Hematopoietic multipotent progenitor cell (in vitro differentiated cells): ENCODE data around the gene WDR13. TPM values are rescaled to one million over a fixed set of nuclear protein-coding genes. Genes with fewer than 3 reads are reported as not detected.

ENCODE experiments used
- DNase-seq, 3 donors: peaks; one replicate each; pipeline ENCODE4 v3.0.0-alpha.2; 2011 to 2015; ENCODE audit warnings: low read depth in 2 of 3, low spot score in 2 of 3
- total RNA-seq: library from RNA; depleted of rRNA; stranded (reverse); fragments of >200 nt; gene quantifications from one replicate; pipeline ENCODE4 v1.2.3, GENCODE V29; 2012

WDR13 gene
- total RNA-seq, 1 donor: 235 TPM

DNA sequence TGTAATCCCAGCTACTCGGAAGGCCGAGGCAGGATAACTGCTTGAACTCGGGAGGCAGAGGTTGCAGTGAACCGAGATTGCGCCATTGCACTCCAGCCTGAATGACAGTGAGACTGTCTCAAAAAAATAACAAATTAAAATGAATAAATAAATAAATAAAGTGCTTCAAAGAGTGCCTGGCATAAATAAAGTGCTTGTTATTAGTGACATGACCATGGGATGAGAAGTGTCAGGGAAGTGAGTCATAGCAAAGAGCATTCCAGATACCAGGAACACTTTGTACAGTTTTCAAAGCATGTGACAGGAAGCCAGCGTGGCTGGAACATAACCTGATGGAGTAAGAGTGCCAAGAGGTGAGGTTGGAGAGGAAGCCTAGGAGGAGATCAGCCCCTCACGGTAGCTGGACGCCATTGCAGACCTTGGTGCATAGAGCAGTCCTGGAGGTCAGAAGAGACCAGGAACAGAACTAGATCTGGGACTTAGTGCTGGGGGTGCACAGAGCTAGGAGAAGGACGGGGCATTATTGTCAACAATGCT, 6.0 kb upstream of the WDR13 start:
- DNase-seq: no peak

DNA sequence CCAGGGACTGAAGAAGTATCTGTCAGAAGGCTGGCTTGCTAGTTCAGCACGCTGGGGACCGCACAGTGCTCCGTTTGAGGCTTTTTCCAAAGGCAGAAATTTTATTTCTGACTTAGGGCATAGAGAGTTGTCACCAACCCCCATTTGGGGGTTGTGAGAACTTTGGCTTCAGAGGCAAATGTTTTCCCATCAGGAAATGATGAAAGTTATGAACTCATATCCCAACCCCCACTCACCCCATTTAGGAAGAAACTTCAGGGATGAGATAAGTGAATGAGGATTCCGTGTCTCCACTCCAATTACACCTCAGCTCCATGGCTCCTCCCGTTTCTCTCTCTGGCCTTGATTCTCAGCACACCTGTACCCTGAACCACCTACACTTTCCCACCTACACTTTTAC, 4.3 kb upstream of the WDR13 start:
- no peak for DNase-seq

DNA sequence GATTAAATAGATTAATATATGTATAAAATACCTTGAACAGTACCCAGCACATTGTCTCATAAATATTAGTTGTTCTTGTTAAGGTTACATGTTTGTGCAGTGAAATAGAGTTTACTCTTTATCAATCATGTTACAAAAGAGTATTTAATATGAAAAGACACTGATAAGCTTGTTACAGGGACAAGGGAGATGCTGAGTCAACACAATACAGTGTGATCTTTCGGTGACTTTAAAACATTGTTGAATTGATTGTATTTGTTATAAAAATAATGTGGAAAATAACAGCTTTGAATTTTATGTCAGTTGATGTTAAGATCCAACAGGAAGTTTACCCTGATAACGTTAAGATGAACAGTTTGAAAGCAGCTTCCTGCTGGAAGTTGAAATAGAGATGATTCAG, 1.4 kb upstream of the WDR13 start:
- no peak for DNase-seq

DNA sequence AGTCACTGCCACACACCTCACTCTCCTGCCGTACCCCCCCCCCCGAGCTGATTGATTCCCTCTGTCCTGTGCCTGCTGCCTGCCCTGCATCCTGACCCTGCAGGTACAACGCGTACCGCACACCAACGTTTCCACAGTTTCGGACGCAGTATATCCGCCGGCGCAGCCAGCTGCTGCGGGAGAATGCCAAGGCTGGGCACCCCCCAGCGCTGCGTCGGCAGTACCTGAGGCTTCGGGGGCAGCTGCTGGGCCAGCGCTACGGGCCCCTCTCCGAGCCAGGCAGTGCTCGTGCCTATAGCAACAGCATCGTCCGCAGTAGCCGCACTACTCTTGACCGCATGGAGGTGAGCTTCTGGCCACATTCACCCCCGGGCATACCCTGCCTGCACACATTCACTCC, 1.3 kb downstream of the WDR13 start:
- no peak for DNase-seq

DNA sequence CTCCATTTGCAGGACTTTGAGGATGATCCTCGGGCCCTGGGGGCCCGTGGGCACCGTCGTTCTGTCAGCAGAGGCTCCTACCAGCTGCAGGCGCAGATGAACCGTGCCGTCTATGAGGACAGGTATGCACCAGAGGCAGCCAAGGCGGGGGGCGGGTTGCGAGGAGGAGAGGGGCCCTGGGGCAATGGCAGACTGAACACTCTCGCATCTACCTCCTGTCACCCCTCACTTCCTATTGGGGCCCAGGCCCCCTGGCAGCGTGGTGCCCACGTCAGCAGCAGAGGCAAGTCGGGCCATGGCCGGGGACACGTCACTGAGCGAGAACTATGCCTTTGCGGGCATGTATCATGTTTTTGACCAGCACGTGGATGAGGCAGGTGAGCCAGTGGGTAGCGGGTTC, 2.0 kb downstream of the WDR13 start:
- DNase-seq: no peak

DNA sequence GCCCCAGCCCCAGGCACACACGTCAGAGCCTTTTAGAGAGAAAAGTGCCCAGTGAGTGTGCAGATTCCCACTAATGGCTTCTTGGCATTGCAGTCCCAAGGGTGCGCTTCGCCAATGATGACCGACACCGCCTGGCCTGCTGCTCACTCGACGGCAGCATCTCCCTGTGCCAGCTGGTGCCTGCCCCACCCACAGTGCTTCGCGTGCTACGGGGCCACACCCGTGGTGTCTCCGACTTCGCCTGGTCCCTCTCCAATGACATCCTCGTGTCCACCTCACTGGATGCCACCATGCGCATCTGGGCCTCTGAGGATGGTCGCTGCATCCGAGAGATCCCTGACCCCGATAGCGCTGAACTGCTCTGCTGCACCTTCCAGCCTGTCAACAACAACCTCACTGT, 2.9 kb downstream of the WDR13 start:
- DNase-seq: no peak

DNA sequence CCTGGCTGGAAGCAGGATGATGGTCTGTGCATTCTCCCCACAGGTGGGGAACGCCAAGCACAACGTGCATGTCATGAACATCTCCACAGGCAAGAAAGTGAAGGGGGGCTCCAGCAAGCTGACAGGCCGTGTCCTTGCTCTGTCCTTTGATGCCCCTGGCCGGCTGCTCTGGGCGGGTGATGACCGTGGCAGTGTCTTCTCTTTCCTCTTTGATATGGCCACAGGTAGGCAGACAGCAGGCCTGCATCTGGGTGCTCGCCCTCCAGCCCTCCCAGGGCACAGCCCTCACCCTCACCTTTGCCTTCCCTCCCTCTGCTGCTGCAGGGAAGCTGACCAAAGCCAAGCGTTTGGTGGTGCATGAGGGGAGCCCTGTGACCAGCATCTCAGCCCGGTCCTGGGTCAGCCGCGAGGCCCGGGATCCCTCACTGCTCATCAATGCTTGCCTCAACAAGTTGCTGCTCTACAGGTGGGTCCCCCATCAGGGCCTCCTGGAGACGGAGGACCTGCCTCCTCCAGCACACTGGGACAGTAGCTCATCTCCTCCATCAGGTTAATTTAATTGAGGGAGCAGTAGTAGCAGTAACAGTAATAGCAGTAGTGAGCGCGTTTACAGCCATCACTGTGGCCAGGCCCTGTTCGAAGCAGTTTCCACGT, 4.6 kb downstream of the WDR13 start:
- no peak for DNase-seq

DNA sequence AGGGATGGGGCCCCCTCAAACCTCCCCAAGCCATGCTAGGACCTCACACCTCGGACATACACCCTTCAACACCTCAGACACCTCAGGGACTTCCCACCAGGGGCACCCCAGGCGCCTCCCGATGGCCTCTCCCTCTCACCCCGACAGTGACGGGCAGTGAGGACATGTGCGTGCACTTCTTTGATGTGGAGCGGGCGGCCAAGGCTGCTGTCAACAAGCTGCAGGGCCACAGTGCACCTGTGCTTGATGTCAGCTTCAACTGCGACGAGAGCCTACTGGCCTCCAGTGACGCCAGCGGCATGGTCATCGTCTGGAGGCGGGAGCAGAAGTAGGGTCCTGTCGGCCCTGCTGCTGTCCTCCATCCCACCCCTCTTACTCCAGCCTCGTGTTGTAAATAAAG, 7.4 kb downstream of the WDR13 start:
- no peak for DNase-seq

DNA sequence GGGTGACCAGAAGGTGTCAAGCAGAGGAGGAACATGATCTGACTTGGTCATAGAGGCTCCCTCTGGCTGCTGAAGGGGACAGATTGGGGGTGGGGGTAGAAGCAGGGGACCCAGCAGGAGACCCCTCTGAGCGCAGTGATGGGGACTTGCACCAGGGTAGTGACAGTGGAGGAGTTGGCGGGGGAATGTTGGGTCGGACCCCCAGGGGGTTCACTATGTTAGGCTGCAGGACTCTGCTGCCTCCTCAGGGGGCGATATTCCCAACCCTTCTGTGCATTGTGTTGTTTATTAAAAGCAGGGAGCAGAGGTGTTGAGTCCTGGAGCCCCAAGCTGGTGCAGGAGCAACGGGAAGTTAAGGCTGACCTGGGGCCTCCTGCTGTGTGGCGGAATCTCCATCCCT, 8.8 kb downstream of the WDR13 start:
- DNase-seq: no peak

DNA sequence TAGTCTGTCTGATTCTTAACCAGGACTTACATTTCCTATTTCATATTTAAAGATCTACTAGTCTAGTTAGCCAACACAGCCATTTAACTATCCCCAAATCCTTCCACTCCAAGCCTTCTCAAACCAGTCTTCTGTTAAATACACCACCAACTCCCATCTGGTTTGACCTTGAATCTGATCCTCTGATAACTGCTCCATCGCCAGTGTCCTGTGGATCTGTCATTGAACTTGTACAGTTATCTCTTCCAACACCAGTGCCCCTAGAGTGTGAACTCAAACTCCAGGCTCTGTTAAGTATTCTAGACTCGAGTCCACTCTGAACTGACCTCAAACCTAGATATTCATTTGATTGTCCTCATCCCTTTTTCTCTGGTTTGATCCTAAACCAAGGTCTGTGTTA, 14.4 kb downstream of the WDR13 start:
- no peak for DNase-seq

DNA sequence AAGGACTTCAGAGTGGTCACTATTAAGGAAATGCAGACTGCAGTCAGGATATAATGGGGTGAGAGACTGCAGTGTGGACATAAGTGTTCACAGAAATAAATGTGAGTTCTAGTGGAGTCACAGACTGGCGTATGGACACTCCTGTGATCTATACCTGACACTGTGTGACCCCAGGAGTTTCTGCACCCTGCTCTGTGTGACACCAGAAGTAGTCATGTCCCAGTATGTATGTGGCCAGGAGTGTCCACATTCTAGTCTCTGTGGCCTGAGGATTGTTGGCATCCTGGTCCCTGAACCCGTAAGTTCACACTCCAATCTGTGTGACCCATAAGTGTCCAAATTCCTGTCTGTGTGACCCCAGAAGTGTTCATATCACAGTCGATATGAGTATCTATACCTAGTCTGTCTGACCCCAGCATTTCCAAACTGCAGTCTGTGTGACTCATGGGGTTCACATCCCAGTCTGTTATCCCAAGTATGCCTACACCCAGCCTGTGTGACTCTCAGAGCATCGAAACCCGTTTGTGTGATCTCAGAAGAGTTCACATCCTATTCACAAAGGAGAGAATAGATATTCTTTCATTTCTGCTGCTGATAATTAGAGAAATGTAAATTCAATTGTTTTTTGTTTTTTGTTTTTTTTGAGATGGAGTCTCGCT, 16.3 kb downstream of the WDR13 start:
- DNase-seq: no peak

DNA sequence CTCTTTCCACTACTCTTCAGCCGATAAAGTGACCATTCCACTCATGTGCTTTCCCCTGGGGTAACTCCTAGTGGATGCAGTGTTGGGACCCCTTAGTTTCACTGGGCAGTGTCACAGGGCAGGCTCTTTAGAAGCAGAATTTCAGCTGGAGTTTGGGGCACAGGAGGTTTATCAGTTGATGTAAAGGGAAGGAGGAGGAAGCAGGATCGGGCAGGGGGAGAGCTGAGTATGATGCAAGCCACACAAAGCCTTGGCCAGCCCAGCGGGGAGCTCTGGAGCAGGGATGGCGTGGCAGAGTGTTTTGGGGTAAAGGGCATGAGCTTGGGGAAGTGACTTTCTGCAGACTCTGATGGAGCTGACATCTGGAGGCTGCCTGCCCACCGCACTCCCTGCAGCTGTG, 19.3 kb downstream of the WDR13 start:
- no peak for DNase-seq

DNA sequence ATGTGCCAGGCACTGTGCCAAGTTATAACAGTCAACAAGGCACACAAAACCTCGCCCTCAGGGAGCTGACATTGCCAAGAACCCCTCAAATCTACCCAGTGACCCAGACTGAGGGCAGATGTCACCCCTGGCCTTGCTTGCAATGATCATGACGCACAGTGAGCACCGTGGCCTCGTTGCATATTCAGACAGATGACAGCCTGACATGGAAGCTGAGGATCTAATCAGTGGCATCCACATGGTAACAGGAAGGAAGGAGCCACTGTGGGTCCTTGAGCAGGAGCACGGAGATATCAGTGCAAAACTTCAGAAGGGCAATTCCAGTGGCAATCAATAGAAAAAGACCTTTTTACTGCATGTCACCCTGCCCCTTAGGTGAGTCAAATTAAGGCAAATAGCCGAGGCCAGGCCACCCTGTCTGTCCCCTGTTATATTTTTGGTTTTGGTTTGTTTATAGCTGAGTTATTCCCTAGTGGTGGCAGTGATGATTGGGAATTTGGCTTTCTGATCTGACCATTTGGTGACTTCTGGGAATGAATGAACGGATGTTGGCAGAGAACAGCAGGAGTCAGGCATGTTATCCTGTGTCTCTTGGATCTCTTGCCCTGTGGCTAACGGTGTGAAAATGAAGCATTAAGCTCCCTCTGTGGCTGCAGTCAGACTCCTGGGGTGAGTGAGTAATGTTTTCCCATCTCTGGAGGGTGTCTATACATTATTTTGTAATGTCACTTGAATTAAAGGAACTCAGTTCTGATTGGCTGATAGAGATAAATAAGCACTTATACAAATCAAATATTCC, 20.4 kb downstream of the WDR13 start:
- DNase-seq: peak in 2 of 3 donors; percentile 59 to 80

DNA sequence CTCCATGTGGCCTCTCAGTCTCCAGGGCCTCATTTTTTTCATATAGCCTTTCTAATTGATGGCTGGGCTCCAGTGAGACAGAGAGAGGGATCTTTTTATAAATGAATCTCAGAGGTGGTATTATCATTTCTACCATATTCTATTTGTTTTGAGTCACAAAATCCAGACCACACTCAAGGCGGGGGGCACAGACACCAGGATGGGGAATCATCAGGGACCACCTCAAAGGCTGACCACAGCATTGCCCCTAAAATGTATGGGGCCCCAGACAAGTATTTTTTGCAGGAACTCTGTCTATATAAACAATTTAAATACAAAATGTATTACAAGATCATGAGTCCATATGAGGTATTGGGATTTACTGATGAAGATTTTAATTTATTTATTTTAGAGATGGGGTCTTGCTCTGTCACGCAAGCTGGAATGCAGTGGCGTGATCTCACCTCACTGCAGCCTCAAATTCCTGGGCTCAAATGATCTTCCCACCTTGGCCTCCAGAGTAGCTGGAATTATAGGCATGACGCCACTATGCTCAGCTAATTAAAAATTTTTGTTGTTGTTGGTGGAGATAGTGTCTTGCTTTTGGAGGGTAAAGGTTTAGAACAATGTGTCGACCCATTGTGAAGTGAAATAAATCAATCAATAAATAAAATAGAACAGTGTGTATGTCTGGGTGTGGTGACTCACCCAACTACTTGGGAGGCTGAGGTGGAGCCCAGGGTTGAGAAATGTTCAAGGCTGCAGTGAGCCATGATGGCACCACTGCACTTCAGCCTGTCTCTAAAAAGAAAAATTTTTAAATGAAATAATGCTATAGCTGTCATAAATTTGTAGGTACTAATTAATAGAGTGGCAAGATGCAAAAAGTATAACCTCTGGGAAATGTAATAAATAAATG, 29.4 kb downstream of the WDR13 start:
- no peak for DNase-seq

DNA sequence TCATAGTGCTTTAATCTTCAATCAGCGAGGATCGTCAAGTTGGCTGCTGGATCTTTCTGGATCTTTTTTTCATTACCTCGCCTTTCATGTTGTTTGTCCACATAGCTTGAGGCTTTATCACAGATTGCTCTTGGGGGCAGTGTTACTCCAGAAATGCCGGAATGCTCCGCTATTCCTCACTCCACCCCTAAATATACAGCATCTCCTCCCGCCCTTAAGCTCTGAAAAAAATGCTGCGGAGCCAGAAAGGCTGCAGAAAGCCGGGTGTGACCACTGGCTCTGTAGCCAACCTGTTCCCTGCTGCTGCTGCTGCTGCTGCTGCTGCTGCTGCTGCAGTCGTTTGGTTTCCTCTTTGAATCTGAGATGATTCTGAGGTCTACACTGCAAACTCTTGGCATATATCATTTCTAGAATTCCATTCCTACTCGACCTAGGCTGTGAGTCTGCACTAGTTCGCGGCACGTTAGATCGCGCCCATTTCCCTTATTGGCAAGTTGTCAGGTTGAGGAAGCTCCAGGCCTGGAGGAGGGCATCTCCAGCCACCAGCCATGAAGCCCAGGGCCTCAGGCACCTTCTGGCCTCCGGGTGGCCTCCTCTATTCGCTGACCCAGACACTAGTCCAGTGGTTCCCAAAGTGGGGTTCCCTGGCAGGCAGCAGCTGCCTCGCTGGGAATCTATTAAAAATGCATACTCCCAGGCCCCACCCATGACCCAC, 34.2 kb downstream of the WDR13 start:
- DNase-seq: peak; percentile 32 to 96 (median 88)

DNA sequence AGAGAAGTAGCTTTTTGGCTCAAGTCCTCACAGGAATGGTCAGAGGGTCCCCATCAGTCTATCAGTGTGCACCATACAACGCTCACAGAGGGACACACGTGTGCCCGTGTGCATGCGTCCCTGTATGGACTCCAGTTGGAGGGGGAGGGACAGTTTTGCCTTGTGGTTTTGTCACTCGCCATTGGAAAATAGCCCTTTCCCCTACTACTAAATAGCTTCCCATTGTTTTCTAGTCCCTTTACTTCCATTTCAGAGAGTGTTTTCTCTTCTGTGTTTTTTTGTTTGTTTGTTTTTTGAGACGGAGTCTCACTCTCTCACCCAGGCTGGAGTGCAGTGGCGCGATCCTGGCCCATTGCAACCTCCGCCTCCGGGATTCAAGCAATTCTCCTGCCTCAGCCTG, 34.9 kb downstream of the WDR13 start:
- no peak for DNase-seq

DNA sequence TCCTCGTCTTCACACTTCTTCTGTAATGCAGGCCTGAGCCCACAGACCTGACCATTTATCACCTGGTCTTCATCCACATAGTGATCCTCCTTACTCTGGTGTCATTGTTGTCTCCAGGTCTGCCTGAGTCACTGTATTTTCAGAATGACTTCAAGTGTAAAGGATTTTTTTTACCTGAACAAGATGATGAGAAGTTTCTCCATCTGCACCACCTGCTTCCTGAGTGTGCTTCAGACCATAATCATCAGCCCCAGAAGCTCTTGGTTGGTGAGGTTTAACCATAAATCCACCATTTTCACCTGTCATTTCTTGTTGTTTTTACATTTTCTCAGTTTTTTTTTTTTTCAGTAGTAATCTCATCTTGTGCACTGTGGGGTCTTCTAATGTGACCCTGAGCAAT, 39.0 kb downstream of the WDR13 start:
- peak in 2 of 3 donors; percentile 75 to 89 for DNase-seq

DNA sequence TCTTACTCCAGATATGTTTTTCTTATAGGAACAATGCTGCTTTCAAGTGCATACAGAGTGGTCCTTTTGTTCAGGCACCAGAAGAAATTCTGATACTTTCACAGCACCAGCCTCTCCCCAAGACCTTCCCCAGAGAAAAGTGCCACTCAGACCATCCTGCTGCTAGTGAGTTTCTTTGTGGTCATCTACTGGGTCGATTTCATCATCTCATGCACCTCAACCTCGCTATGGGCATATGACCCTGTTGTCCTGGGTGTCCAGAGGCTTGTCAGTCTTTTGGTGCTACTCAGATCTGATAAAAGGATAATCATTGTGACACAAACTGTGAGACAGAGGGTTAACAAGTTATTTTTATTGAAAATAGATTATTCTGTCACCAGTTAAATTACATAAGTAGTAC, 39.5 kb downstream of the WDR13 start:
- no peak for DNase-seq

DNA sequence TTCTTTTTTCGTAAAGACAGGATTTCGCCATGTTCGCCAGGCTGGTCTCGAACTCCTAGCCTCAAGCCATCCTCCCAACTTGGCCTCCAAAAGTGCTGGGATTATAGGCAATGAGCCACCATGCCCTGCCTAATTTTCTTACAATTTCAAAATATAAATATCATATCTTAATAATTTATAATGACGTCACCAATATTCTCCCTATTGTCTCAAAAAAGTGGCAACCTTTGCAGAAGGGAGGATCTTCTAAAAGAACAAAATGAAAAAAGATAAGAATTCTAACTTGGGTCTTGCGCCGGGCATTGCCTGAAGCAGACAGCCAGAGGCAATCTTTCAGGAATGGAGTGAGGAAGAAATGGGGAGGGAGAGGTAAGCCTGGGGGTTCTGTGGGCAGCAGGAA, 48.4 kb downstream of the WDR13 start:
- no peak for DNase-seq

DNA sequence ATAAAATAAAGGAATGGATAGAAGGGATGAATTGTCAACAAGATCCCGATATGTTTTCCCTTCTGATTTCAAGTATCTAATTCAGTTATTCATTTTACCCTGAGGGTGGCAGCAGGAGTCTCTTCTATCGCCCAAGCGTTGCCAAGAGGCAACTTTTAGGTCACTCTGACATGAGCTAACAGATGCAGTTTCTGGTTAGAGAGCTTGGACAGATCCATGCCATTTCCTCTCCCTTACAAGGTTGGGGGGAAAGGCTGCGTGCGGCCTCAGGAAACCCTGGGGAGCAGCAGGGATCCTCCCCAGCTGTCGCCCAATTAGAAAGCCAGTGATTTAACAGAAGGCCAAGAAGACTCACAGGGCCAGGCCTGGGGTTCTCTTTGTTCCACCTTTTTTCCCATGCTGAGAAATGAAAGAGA, 51.1 kb downstream of the WDR13 start:
- DNase-seq: peak in 2 of 3 donors; percentile 46 to 63
